Calu3 (cell line): ENCODE results near the gene TASP1. TPM values are rescaled to one million over a fixed set of nuclear protein-coding genes. Genes with fewer than 3 reads are reported as not detected.

Experiments
- BruUV-seq: library from RNA; stranded (reverse); fragments of 400-500 nt; replicated peaks from 2 replicates; lab custom pipeline; 2021; lab: Mats Ljungman, UMichigan
- CTCF ChIA-PET: fragments of 300-600 bp; sonication (Branson Sonifier 250); formaldehyde crosslinking; loops from one replicate; lab custom pipeline; 2022; ENCODE audit warnings: antibody characterized with exemption; lab: Charles Lee
- DNase-seq: peaks from one replicate; pipeline ENCODE4 v3.0.0; 2022
- H3K27ac Mint-ChIP-seq: one replicate; pipeline ENCODE4 v1.8.0; 2022; ENCODE audit warnings: mixed read lengths; ENCODE audit not compliant: unreplicated experiment
- H3K27me3 Mint-ChIP-seq: one replicate; pipeline ENCODE4 v1.8.0; 2022; ENCODE audit warnings: mixed read lengths; ENCODE audit not compliant: unreplicated experiment
- H3K36me3 Mint-ChIP-seq: one replicate; pipeline ENCODE4 v1.8.0; 2022; ENCODE audit warnings: mild to moderate bottlenecking, moderate library complexity, mixed read lengths; ENCODE audit not compliant: insufficient read depth, unreplicated experiment
- H3K4me1 Mint-ChIP-seq: one replicate; pipeline ENCODE4 v1.8.0; 2022; ENCODE audit warnings: mild to moderate bottlenecking, low read depth, mixed read lengths; ENCODE audit not compliant: unreplicated experiment
- H3K4me3 Mint-ChIP-seq: one replicate; pipeline ENCODE4 v1.8.0; 2022; ENCODE audit warnings: mild to moderate bottlenecking, low read depth, moderate library complexity, mixed read lengths; ENCODE audit not compliant: unreplicated experiment
- H3K9me3 Mint-ChIP-seq: one replicate; pipeline ENCODE4 v1.8.0; 2022; ENCODE audit warnings: low read depth, mixed read lengths; ENCODE audit not compliant: unreplicated experiment
- CTCF ChIP-seq: fragments of 200-600 bp; IDR thresholded peaks from one replicate; pipeline ENCODE4 v1.8.0; 2022; ENCODE audit warnings: antibody characterized with exemption; ENCODE audit not compliant: unreplicated experiment
- intact Hi-C: fragments of 100-400 bp; cut with micrococcal nuclease; formaldehyde crosslinking; loops from one replicate; pipeline ENCODE4 v1.10.0; 2022; ENCODE audit not compliant: unreplicated experiment
- total RNA-seq: library from RNA; stranded (reverse); gene quantifications from 2 replicates; pipeline ENCODE4 v1.2.3, GENCODE V29; 2022

Gene TASP1
- total RNA-seq, 1 experiment from 2014 or later, result 20.0 TPM

GRCh38 chr20:13453367-13453766 lies 185.4 kb downstream of the TASP1 start:
- intact Hi-C loops, result no loop called here
- Mint-ChIP-seq H3K4me3 (no peak overlapping the region), H3K9me3 (peaks cover 3% of the 10 kb centered on the region), H3K27ac (no peak overlapping the region), H3K36me3 (no peaks in the 10 kb centered on the region), H3K27me3 (no peaks in the 10 kb centered on the region), H3K4me1 (peaks cover 16% of the 10 kb centered on the region)
- CTCF ChIA-PET, result no interaction called here
- no TSS peak for BruUV-seq
- no peak for DNase-seq
- no peak for TF ChIP-seq CTCF

DNA sequence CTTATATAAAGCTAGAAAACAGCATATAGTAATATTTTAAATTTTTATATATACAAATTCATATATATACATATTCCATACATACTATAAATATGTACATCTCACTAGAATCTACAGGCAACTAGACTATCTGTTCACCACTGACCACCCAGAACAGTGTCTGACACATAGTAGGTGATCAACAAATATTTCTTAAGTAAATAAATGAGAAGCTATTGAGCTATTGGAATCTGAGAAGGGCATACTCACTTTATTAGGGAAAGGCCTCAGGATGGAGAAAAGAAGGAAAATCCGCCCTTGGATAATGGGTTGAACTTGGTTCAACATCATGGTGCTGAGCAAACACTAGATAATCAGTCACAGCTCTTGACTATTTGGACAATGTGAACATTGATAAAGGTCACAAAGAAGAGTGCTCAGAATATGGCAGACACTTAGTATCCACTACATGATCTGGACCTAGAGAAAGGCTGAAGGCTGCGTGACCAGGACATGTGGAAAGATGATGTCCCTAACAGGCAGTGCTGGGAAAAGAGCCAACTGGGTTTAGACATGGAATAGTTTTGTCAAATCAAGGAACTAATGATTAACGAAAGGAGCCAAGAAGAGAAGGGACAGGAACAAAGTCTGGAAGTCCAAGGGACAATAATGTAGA lies 186.1 kb downstream of the TASP1 start:
- Mint-ChIP-seq H3K9me3 (peaks cover 3% of the 10 kb centered on the region), H3K27me3 (no peaks in the 10 kb centered on the region), H3K27ac (no peak overlapping the region), H3K36me3 (no peaks in the 10 kb centered on the region), H3K4me1 (peaks cover 16% of the 10 kb centered on the region), H3K4me3 (no peak overlapping the region)
- no TSS peak for BruUV-seq
- no peak for TF ChIP-seq CTCF
- intact Hi-C loops, result no loop called here
- DNase-seq, result no peak
- CTCF ChIA-PET, result interaction anchor here (0.7 kb wide), 1 partner anchor 111 kb away, joined by 3 read pairs; no protein-coding TSS in a partner anchor

- no peak for TF ChIP-seq CTCF
- Mint-ChIP-seq H3K4me3 (no peak overlapping the region), H3K27me3 (no peaks in the 10 kb centered on the region), H3K4me1 (peaks cover 16% of the 10 kb centered on the region), H3K27ac (no peak overlapping the region), H3K36me3 (no peaks in the 10 kb centered on the region), H3K9me3 (peaks cover 3% of the 10 kb centered on the region)
- CTCF ChIA-PET, result no interaction called here
- DNase-seq, result no peak
- intact Hi-C loops, result no loop called here
- no TSS peak for BruUV-seq
Measured at GRCh38 chr20:13449868-13450434, 188.8 kb downstream of the TASP1 start.

GRCh38 chr20:13447385-13448180 lies 191.1 kb downstream of the TASP1 start:
- intact Hi-C loops, result no loop called here
- Mint-ChIP-seq H3K27me3 (no peaks in the 10 kb centered on the region), H3K36me3 (no peaks in the 10 kb centered on the region), H3K9me3 (no peaks in the 10 kb centered on the region), H3K4me3 (no peak overlapping the region), H3K27ac (no peak overlapping the region), H3K4me1 (peaks cover 11% of the 10 kb centered on the region)
- TF ChIP-seq CTCF, result no peak
- CTCF ChIA-PET, result interaction anchor here (0.6 kb wide), 1 partner anchor 198 kb away, joined by 3 read pairs; no protein-coding TSS in a partner anchor
- DNase-seq, result no peak
- no TSS peak for BruUV-seq
